ENCODE data around the gene MATCAP1. TPM values are rescaled to one million over a fixed set of nuclear protein-coding genes. Genes with fewer than 3 reads are reported as not detected.

MATCAP1 gene
- total RNA-seq (5.2 TPM), polyA plus RNA-seq (24.6 TPM)
- long read RNA-seq, donor 1, result 0 reads
- long read RNA-seq, donor 2, result 0 reads
- long read RNA-seq, donor 3, partial matches to known transcripts, result 0 of 1 reads
- long read RNA-seq, donor 3, other reads (novel, unspliced or antisense), result 0 of 1 reads
- long read RNA-seq, donor 4, partial matches to known transcripts, result 0 of 2 reads
- long read RNA-seq, donor 4, other reads (novel, unspliced or antisense), result 0 of 2 reads
- long read RNA-seq, donor 5, partial matches to known transcripts, result 0 of 3 reads
- long read RNA-seq, donor 5, other reads (novel, unspliced or antisense), result 0 of 3 reads
- long read RNA-seq, donor 6, partial matches to known transcripts, result 8 of 11 reads
- long read RNA-seq, donor 6, other reads (novel, unspliced or antisense), result 0 of 11 reads
- long read RNA-seq, donor 7, partial matches to known transcripts, result 0 of 2 reads
- long read RNA-seq, donor 7, other reads (novel, unspliced or antisense), result 0 of 2 reads
- long read RNA-seq, donor 8, result 0 reads
- long read RNA-seq, donor 9, partial matches to known transcripts, result 7 of 7 reads
- long read RNA-seq, donor 9, other reads (novel, unspliced or antisense), result 0 of 7 reads
- long read RNA-seq, donor 10, result 0 reads

- peak within 1 kb of the TSS; percentile 86 to 94 for H3K27ac ChIP-seq (ENCODE audit: low read depth in 1 of 2, low read length in 1 of 2)
- H3K9me3 ChIP-seq (ENCODE audit: control insufficient read depth in 2 of 2, insufficient read depth in 1 of 2, low read length in 1 of 2), result peaks cover 1 to 3% of the 10 kb centered on the region in 2 donors
- H3K27me3 ChIP-seq (ENCODE audit: control insufficient read depth in 2 of 2, insufficient read depth in 1 of 2, low read length in 1 of 2), result peaks cover 23 to 54% of the 10 kb centered on the region in 2 donors
- H3K4me1 ChIP-seq (ENCODE audit: control insufficient read depth in 2 of 2, insufficient read depth in 2 of 2, low read length in 2 of 2), result peaks cover 11 to 27% of the 10 kb centered on the region in 2 donors
- H3K4me3 ChIP-seq (ENCODE audit: low read length in 2 of 2), result peak within 1 kb of the TSS; percentile 75 to 86
- peak; percentile 87 to 99 (median 95) for DNase-seq (ENCODE audit: low read depth in 6 of 9, low spot score in 9 of 9)
- H3K36me3 ChIP-seq (ENCODE audit: control insufficient read depth in 2 of 2, insufficient read depth in 2 of 2, low read length in 1 of 2), result no peaks in the 10 kb centered on the region
- under 1% methylated on average over 77 of the region's 77 CpGs for WGBS
Measured at GRCh38 chr16:67183627-67184452, at the start of gene MATCAP1. Gene MATCAP1 (minus strand): TSS chr16:67183963. CDS start chr16:67180610, 3,353 bp downstream.

GRCh38 chr16:67230809-67231660, 47.3 kb upstream of the MATCAP1 start:
- H3K4me3 ChIP-seq (ENCODE audit: low read length in 2 of 2), result no peak overlapping the region
- peaks cover 43 to 56% of the 10 kb centered on the region in 2 donors for H3K36me3 ChIP-seq (ENCODE audit: control insufficient read depth in 2 of 2, insufficient read depth in 2 of 2, low read length in 1 of 2)
- no peak for DNase-seq (ENCODE audit: low read depth in 6 of 9, low spot score in 9 of 9)
- WGBS, result 96% methylated on average over 12 of the region's 12 CpGs
- H3K27ac ChIP-seq (ENCODE audit: low read depth in 1 of 2, low read length in 1 of 2), result no peak overlapping the region
- H3K9me3 ChIP-seq (ENCODE audit: control insufficient read depth in 2 of 2, insufficient read depth in 1 of 2, low read length in 1 of 2), result no peaks in the 10 kb centered on the region
- peaks cover 11 to 16% of the 10 kb centered on the region in 2 donors for H3K4me1 ChIP-seq (ENCODE audit: control insufficient read depth in 2 of 2, insufficient read depth in 2 of 2, low read length in 2 of 2)
- no peaks in the 10 kb centered on the region for H3K27me3 ChIP-seq (ENCODE audit: control insufficient read depth in 2 of 2, insufficient read depth in 1 of 2, low read length in 1 of 2)

- DNase-seq (ENCODE audit: low read depth in 6 of 9, low spot score in 9 of 9), result no peak
- Histone ChIP-seq H3K36me3 (ENCODE audit: control insufficient read depth in 2 of 2, insufficient read depth in 2 of 2, low read length in 1 of 2) (peaks cover 40 to 49% of the 10 kb centered on the region in 2 donors), H3K4me3 (ENCODE audit: low read length in 2 of 2) (no peak overlapping the region), H3K9me3 (ENCODE audit: control insufficient read depth in 2 of 2, insufficient read depth in 1 of 2, low read length in 1 of 2) (no peaks in the 10 kb centered on the region), H3K4me1 (ENCODE audit: control insufficient read depth in 2 of 2, insufficient read depth in 2 of 2, low read length in 2 of 2) (peaks cover 11 to 17% of the 10 kb centered on the region in 2 donors), H3K27me3 (ENCODE audit: control insufficient read depth in 2 of 2, insufficient read depth in 1 of 2, low read length in 1 of 2) (no peaks in the 10 kb centered on the region), H3K27ac (ENCODE audit: low read depth in 1 of 2, low read length in 1 of 2) (no peak overlapping the region)
- 98% methylated on average over 32 of the region's 32 CpGs for WGBS
Measured at GRCh38 chr16:67229906-67230808, 46.4 kb upstream of the MATCAP1 start.

GRCh38 chr16:67228905-67229304, 45.1 kb upstream of the MATCAP1 start:
- no peak for DNase-seq (ENCODE audit: low read depth in 6 of 9, low spot score in 9 of 9)
- Histone ChIP-seq H3K4me3 (ENCODE audit: low read length in 2 of 2) (no peak overlapping the region), H3K9me3 (ENCODE audit: control insufficient read depth in 2 of 2, insufficient read depth in 1 of 2, low read length in 1 of 2) (no peaks in the 10 kb centered on the region), H3K27ac (ENCODE audit: low read depth in 1 of 2, low read length in 1 of 2) (no peak overlapping the region), H3K4me1 (ENCODE audit: control insufficient read depth in 2 of 2, insufficient read depth in 2 of 2, low read length in 2 of 2) (peaks cover 11 to 23% of the 10 kb centered on the region in 2 donors), H3K36me3 (ENCODE audit: control insufficient read depth in 2 of 2, insufficient read depth in 2 of 2, low read length in 1 of 2) (peaks cover 40 to 43% of the 10 kb centered on the region in 2 donors), H3K27me3 (ENCODE audit: control insufficient read depth in 2 of 2, insufficient read depth in 1 of 2, low read length in 1 of 2) (no peaks in the 10 kb centered on the region)
- WGBS, result 97% methylated on average over 9 of the region's 9 CpGs

GRCh38 chr16:67228034-67228785, 44.4 kb upstream of the MATCAP1 start:
- H3K27me3 ChIP-seq (ENCODE audit: control insufficient read depth in 2 of 2, insufficient read depth in 1 of 2, low read length in 1 of 2), result no peaks in the 10 kb centered on the region
- peaks cover 11 to 27% of the 10 kb centered on the region in 2 donors for H3K4me1 ChIP-seq (ENCODE audit: control insufficient read depth in 2 of 2, insufficient read depth in 2 of 2, low read length in 2 of 2)
- H3K9me3 ChIP-seq (ENCODE audit: control insufficient read depth in 2 of 2, insufficient read depth in 1 of 2, low read length in 1 of 2), result no peaks in the 10 kb centered on the region
- H3K27ac ChIP-seq (ENCODE audit: low read depth in 1 of 2, low read length in 1 of 2), result no peak overlapping the region
- peak overlapping the region in 1 of 2 donors; percentile 90 for H3K4me3 ChIP-seq (ENCODE audit: low read length in 2 of 2)
- 98% methylated on average over 9 of the region's 9 CpGs for WGBS
- no peak for DNase-seq (ENCODE audit: low read depth in 6 of 9, low spot score in 9 of 9)
- peaks cover 39 to 40% of the 10 kb centered on the region in 2 donors for H3K36me3 ChIP-seq (ENCODE audit: control insufficient read depth in 2 of 2, insufficient read depth in 2 of 2, low read length in 1 of 2)

GRCh38 chr16:67227567-67227921, 43.8 kb upstream of the MATCAP1 start:
- peak overlapping the region; percentile 90 for H3K4me3 ChIP-seq (ENCODE audit: low read length in 2 of 2)
- H3K9me3 ChIP-seq (ENCODE audit: control insufficient read depth in 2 of 2, insufficient read depth in 1 of 2, low read length in 1 of 2), result no peaks in the 10 kb centered on the region
- DNase-seq (ENCODE audit: low read depth in 6 of 9, low spot score in 9 of 9), result no peak
- 18% methylated on average over 12 of the region's 12 CpGs for WGBS
- peak overlapping the region in 1 of 2 donors; percentile 20 for H3K27ac ChIP-seq (ENCODE audit: low read depth in 1 of 2, low read length in 1 of 2)
- H3K27me3 ChIP-seq (ENCODE audit: control insufficient read depth in 2 of 2, insufficient read depth in 1 of 2, low read length in 1 of 2), result no peaks in the 10 kb centered on the region
- peaks cover 39 to 40% of the 10 kb centered on the region in 2 donors for H3K36me3 ChIP-seq (ENCODE audit: control insufficient read depth in 2 of 2, insufficient read depth in 2 of 2, low read length in 1 of 2)
- H3K4me1 ChIP-seq (ENCODE audit: control insufficient read depth in 2 of 2, insufficient read depth in 2 of 2, low read length in 2 of 2), result peaks cover 11 to 27% of the 10 kb centered on the region in 2 donors

- Histone ChIP-seq H3K9me3 (ENCODE audit: control insufficient read depth in 2 of 2, insufficient read depth in 1 of 2, low read length in 1 of 2) (no peaks in the 10 kb centered on the region), H3K4me1 (ENCODE audit: control insufficient read depth in 2 of 2, insufficient read depth in 2 of 2, low read length in 2 of 2) (peaks cover 11 to 27% of the 10 kb centered on the region in 2 donors), H3K36me3 (ENCODE audit: control insufficient read depth in 2 of 2, insufficient read depth in 2 of 2, low read length in 1 of 2) (peaks cover 37 to 40% of the 10 kb centered on the region in 2 donors), H3K4me3 (ENCODE audit: low read length in 2 of 2) (peak within 1 kb of the TSS; percentile 90), H3K27ac (ENCODE audit: low read depth in 1 of 2, low read length in 1 of 2) (peak within 1 kb of the TSS; percentile 20 to 86), H3K27me3 (ENCODE audit: control insufficient read depth in 2 of 2, insufficient read depth in 1 of 2, low read length in 1 of 2) (no peaks in the 10 kb centered on the region)
- peak; percentile 94 to 99 (median 97) for DNase-seq (ENCODE audit: low read depth in 6 of 9, low spot score in 9 of 9)
- WGBS, result under 1% methylated on average over 46 of the region's 46 CpGs
Measured at GRCh38 chr16:67226804-67227566, 43.2 kb upstream of the MATCAP1 start, which contains the start of gene TMEM208. Gene TMEM208 (plus strand): TSS chr16:67227130. CDS start chr16:67227219, 89 bp downstream.
